Measurements from ENCODE around the gene UBTD1. TPM values are rescaled to one million over a fixed set of nuclear protein-coding genes. Genes with fewer than 3 reads are reported as not detected.
"Not testable (repeated sequence)": the region's sequence is repeated elsewhere in the genome, so short reads cannot be mapped to it uniquely, and the experiment has no call there.

Gene UBTD1
- total RNA-seq, 1 donor from 2014 or later, result 59.9 TPM

DNA sequence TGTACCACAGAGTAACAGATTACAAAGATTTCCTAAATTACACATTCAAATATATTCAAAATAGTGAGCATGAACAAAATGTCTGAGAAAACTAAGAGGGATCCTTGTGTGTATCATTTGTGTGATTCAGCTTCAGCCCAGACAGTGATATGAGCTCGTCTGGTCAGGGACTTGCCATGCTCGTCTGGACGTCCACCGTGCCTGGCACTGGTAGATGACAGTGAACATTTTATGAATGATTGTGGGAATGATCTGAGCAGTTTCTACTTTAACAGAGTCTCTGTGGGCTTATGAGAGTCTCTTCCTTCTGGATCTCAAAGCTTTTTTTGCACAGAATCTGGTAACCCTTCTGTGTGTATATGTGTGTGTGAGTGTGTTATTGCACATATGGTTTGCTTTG is 39.7 kb downstream of the UBTD1 start:
- peak in 1 of 2 donors; percentile 71 for DNase-seq (ENCODE audit: low read depth in 2 of 2)

DNA sequence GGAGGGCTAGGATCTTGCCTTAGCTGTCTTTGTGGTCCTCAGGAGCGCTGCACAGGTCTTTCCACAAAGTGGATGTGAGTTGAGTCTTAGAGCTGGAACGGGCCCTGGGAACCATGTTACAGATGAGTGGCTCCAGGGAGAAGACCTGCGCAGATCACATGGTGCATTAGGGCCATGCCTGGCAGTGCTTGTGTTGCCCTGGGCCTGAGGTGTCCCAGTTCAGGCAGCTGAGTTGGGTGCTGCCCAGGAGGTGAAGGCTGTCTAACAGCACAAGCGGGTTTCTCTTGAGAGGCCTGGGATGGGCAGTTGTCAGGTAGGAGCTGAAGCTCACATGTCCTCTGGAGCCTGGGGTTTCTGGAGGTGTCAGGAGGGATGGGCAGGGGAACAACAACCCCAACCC is 40.1 kb downstream of the UBTD1 start:
- no peak for DNase-seq (ENCODE audit: low read depth in 2 of 2)

DNA sequence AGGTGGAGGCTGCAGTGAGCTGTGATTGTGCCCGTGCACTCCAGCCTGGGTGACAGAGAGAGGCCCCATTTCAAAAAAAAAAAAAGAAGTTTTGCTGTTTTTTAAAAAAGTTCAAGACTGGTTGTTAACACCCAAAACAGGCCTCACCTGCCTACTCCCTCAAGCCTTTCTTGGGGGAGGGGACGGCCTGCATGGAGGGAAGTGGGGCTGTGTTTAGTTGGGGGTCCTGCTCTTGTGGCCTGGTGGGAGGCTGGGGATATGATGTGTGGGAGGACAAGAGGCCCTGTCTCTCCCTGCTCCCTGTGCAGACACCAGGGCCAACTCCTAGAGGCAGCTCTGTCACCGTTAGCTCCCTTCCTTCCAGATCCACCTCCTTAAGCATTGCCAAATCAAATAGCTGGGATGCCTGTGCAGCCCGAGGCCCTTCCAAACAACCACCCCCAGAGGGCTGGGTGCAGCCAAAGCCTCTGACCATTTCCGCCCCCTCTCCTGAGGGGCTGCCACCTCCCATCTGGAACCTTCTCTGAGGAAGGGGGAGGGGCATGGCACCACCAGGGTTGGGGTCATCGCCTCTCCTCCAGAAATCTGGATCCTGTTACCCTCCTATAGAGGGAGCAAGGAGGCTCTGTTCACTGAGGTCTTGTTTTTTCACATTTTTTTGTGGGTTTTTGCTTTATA is 40.9 kb downstream of the UBTD1 start:
- no peak for DNase-seq (ENCODE audit: low read depth in 2 of 2)

DNA sequence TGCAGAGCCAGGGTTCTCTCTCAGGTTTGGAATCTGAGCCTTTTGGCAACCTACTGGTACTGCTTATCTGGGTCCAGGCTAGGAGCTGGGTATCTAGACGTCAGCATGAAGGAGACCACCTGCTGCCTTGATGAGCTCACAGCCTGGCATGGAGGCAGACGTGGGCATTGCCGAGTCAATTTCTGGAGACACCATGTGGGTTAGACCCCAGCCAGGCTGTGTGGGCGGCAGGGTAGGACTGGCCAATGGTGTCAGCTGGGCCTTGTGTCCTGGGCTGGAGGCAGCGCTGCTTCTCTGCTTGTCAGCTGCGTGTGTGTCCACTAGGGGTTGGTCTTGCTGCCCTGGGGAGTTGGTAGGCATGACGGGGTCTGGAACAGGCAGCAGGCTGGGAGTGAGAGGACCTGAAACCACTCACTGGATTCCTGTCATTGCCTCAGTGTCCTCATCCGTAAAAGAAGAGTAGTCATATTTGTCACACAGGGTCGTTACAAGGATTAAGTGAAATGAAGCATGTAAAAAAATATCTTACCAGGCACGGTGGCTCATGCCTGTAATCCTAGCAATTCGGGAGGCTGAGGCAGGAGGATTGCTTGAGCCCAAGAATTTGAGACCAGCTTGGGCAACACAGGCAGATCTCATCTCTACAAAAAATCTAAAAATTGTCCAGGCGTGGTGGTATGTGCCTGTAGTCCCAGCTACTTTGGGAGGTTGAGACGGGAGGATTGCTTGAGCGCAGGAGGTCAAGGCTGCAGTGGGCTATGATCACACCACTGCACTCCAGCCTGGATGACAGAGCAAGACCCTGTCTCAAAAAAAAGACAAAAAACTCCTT is 42.2 kb downstream of the UBTD1 start:
- DNase-seq (ENCODE audit: low read depth in 2 of 2), result no peak

DNA sequence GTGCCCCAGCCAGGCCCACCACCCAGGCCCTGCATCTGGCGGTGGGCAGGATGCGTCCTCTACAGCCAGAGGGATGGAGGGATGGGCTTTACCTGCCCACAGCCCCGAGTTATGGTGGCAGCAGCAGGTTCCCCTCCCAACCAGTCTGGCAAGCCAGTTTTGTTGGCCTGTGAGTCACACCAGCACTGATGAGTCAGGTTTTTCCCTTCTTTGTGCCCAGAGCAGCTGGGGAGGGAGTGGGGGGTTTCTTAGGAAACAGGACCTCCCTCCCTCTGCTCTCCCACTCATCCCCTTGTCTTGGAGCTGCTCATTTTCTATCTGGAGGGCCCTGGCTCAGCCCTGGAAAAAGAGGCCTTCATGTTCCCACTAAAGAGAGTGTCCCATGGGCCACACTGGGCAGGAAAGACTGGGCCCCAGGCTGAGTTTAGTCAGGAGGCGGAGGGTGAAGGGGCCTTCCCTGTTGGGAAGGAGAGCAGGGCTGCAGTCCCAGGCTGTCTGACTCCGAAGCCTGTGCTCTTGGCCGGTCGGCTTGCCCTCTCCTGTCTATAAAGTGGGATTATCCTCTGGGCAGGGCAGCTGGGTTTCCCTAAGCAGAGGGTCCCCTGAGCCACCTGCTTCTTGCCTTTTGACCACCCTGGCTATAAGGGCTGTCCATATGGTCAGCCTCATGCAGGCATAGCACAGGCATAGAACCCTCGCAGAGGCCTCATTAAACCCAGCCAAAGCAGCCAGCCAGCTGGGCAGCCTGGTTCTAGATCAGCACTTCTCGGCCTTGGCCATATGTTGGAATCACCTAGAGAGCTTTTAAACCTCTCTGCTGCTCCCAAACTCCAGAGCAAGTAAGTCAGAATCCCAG is 43.7 kb downstream of the UBTD1 start:
- DNase-seq (ENCODE audit: low read depth in 2 of 2), result peak; percentile 93 to 98

DNA sequence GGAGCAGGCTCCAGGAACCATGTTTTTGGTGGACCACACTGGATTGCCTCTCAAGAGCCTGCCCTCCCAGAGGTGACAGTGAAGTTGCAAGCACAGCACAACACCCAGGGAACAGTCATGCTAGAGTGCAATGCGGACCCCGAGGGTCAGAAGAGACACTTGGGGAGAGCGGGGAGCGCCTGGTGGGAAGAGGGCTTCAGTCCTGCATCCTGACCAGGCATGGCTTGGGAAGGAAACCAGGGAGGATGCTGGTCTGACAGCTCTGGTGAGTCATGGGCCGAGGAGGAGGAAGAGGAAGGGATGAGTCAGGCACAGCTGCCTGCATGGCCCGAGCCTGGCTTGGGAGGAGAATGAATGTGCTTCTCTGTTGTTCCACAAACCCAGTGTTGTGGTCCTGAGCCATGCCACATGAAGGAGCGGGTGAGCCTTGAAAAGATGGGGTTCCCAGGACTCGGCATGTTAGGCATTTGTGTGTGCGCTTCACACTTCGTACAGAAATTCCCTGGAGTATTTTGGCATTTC is 44.4 kb downstream of the UBTD1 start:
- peak; percentile 95 to 100 for DNase-seq (ENCODE audit: low read depth in 2 of 2)

DNA sequence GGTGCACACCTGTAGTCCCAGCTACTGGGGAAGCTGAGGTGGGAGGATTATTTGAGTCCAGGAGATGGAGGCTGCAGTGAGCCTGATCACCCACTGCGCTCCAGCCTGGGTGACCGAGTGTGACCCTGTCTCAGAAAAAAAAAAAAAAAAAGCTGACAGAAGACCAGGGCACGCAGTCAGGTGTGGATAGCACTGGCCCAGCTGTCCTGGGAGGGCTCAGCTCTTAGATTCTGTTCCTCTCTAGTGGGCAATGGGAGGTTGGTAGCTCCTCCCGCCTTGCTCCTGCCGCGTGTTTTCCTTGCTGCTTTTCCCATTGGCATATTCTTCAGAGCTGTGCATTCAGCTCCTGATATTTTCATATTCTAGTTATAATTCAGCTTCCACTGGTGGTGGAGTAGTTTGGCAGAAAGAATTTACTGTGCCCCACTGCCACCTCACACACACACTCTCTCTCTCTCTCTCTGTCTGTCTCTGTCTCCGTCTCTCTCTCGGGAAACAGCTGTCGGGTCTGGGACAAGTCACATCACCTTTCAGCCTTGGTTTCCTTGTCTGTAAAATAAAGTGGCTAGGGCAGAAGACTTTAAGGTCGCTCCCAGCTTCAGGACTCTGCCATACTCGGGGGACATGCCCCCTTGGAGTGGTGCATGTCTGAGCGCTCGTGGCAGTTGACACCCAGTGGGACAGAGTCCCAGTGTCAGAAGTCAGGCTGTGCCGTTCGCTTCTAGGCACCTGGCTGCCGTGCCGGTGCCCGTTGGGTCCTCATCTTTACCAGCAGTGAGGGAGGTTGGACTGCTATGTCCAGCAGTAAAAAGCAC is 47.9 kb downstream of the UBTD1 start:
- peak in 1 of 2 donors; percentile 36 for DNase-seq (ENCODE audit: low read depth in 2 of 2)

DNA sequence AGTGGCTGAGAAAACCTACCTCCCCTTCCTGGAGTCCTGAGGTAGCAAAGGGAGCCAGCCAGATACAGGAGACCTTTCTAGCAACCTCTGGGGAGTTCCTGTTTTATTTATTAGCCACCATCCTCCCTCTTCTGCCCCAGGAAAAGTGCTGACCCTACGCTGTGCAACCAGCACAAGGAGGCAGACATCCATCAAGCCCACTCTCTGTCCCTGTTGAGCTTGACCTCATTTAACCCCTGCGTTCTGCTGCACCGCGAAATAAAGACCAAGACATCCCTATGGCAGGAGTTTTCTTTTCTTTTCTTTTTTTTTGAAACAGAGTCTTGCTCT is 48.5 kb downstream of the UBTD1 start:
- no peak for DNase-seq (ENCODE audit: low read depth in 2 of 2)

DNA sequence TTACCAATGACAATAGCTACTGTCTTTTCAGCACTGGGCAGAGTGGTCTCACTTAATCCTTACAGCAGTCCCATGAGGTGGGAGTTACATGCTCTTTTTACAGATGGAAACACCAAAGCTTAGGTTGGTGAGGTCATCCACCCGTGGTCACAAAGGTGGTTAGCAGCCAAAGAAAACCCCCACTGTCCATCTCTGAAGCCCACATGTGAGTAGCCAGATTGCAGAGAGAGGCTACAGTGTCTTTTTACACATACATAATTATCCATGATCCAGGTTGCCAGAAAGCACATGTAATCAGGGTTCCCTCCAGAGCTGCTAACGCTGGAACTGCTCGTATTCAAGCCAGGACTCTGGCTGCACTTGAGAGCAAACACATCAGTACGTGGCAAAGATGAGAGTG is 49.2 kb downstream of the UBTD1 start:
- no peak for DNase-seq (ENCODE audit: low read depth in 2 of 2)

DNA sequence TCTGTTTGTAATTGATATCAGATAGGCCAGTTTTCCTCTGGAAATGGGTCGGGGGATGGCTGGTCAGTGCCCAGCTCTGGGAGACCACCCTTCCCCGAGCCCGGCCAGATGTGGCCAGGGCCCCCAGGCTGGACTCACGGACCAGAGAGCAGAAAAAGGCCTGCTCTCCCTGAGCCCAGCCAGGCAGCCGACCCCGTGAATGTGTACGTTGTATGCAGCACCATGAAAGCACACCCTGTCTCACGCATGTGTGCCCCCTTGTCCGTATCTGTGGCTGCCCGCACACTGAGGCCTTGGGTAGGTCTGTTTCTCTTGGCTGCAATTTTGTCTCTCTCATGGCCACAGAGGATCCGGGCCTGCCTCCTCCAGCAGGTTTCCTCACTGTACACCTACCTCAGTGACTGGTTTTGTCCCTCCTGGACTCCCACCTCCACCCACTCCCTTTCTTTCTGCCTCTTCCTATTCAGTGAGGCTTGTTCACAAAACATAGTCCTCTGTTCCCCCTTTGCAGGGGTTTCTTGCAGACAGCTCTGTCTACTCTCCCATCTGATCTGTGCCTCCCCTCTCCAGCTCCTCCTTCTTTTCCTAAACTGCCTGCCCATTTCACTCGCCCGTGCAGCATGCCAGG is 50.2 kb downstream of the UBTD1 start:
- DNase-seq (ENCODE audit: low read depth in 2 of 2), result no peak

DNA sequence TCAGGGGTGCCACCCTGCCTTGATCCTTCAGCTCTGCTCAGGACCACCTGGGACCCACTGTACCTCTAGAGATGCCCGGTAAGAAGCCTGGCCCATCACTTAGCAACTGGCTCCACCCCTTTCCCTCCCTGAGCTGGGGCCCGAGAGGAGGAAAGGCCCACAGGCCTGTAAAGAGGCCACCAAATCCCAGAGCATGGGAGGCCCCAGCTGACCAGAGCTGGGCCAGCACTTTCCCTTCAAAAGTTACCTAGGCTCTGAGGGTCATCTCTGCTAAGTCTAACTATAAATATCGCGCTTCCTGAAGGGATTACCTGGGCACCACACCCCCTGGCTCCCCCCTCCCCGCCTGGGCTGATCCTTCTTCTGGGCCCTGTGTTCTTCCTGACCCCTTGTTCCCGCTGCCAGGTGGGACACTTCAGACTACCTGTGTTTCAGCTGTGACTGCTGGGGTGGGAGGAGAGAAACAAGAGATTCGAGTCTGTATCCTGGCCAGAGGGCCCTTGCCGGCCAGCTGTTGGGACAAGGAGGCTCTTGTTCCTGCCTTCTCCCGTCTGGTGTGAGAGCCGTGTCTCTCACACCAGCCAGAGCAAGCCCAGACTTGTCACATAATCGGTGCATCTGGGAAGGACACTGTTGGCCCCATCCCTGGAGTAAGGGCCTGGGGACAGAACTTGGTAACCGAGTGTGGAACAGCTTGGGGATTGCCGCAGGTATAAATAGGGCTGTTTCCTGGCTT is 51.0 kb downstream of the UBTD1 start:
- DNase-seq (ENCODE audit: low read depth in 2 of 2), result no peak

DNA sequence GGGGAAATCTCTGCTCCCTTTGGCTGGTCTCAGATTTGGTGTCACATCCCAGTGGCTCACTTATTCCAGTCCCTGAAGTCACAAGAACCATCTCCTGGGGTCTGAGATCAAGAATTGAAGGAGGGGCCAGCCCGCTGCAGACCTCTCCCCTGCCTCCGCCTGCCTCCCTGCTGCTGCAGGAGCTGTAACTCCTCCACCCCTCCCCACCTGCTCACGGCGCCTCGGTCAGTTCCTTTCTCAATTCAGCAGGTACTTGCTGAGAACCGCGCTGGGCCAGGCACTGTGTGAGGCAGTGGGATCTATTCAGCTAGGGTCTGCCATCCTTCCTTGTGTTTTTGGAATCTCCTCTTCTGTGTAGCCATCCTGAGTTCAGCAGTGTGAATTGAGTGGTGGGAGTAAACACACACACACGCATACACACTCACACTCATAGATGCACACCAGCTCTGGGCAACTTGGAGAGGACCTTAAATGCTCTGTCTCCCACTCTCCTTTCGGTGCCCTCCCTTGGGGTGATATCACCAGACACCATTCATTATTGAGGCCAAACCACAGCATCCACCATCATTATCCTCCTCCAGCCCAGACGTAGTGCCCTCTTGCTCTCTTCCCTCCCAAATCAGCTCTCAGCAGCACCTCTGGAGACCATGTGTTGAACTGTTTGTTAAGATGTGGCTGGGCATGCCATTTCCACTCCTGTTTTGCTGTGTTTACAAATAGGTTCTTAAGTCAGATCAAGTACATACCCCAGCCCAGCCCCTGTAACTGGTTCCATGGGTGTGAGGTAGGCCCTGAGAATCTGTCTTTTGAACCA is 51.8 kb downstream of the UBTD1 start:
- no peak for DNase-seq (ENCODE audit: low read depth in 2 of 2)

DNA sequence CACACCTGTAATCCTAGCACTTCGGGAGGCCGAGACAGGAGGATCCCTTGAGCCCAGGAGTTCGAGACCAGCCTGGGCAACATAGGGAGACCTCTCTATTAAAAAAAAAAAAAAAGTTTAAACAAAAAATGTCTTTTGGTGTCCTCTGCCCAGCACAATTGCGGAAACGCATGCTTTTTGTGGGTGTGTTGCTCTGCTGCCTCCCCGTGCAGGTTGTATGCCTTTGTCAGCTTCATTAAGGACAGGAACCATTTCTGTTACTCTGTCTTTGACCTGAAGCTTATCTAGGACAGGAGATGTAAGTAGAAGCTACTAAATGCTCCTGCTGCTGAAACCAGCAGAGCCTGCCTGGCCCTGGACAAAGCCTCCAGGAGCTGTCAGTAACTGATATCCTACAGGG is 52.5 kb downstream of the UBTD1 start:
- DNase-seq (ENCODE audit: low read depth in 2 of 2), result no peak

DNA sequence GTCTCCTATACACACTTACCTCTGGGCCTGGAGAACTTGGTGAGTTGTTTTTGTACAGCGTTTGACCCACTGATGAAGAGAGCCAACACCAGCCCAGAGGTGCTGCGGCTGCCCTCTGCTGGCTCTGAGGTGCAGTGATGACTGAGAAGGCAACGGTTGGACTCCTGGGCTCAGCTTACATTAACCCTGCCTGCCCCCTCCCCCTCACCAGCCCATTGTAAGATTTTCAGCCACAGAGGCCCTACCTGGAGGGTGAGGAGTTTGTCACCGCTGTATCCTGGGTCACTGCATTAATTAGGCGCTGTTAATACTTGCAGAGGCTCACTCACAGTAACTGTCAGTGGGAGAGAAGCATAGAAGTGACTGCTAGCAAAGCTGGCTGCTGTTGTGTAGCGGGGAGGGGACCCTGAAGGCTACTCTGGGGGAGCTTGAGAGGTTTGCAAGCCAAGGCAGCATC is 54.9 kb downstream of the UBTD1 start:
- peak; percentile 75 to 84 for DNase-seq (ENCODE audit: low read depth in 2 of 2)

DNA sequence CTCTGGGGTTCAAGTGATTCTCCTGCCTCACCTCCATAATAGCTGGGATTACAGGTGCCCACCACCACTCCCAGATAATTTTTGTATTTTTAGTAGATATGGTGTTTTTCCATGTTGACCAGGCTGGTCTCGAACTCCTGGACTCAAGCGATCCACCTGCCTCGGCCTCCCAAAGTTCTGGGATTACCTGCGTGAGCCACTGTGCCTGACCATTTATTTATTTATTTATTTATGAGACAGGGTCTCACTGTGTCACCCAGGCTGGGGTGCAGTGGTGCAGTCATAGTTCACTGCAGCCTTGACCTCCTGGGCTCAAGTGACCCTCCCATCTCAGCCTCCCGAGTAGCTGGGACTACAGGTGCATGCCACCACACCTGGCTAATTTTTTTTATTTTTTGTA is 55.6 kb downstream of the UBTD1 start:
- DNase-seq (ENCODE audit: low read depth in 2 of 2), result not testable (repeated sequence)

DNA sequence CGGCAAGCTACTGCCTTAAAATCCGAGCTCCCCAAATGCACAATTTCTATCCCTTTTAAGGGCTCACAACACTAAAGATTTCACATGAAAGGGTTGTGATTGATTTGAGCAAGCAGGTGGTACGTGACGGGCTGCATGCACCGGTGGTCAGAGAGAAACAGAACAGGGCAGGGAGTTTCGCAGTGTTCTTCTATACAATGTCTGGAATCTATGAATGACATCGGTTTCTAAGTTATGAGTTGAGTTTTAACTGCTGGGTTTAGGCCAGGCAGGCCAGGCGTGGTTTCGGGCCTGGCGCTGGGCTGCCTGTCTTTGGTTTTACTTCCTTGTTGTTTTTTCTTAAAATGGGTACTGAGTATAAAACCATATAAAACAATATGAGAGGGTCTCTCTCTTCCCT is 56.8 kb downstream of the UBTD1 start:
- DNase-seq (ENCODE audit: low read depth in 2 of 2), result not testable (repeated sequence)

DNA sequence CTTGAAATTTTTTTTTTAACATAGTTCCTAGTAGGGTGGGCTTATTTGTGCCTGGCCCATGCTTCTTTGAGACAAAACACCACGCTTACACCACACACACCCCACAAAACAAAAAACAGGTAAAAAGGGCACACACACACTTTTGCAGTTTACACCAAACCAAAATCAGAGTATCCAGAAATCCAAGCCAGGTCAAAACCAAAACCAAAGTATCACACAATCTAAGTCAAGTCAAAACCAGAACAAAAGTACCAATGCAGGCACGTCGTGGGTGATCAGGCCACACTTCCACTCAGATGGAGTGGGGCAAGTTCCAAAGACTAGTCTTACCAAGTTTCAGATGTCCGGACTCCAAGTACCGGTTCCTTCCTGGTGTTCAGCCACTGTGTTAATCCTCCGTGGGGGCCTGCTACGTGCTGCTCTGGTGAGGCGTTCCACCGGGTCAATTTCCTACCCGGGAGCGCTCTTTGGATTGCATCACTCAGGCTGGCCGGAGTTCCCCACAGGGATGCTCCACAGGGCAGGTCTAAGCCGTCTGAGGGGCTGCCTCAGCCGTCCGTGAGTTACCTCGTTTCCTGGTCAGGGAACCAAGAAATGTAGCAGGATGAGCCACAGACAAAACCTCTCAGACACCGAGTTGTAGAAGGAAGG is 62.1 kb downstream of the UBTD1 start:
- DNase-seq (ENCODE audit: low read depth in 2 of 2), result peak; percentile 34 to 69

DNA sequence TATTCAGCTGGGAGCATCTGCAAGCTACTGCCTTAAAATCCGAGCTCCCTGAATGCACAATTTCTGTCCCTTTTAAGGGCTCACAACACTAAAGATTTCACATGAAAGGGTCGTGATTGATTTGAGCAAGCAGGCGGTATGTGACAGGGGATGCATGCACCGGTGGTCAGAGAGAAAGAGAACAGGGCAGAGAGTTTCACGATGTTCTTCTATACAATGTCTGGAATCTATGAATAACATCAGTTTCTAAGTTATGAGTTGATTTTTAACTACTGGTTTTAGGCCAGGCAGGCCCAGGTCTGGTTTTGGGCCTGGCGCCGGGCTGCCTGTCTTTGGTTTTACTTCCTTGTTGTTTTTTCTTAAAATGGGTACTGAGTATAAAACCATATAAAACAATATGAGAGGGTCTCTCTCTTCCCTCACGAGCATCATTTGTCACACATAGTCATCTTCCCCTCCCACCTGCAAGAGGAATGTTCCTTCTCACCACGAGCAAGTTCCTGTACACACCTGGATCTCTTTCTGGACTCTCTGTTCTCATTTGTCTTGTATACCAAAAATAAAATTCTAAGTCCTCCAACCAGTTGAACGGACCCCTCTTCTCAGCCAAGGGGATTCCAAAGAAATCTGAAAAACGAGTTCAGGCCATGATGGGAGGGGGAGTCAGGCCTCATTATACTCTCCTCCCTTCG is 62.8 kb downstream of the UBTD1 start:
- not testable (repeated sequence) for DNase-seq (ENCODE audit: low read depth in 2 of 2)

All from lung microvascular endothelial cell (primary cell).